H1 (cell line): ENCODE results near the gene TRMT44. TPM values are rescaled to one million over a fixed set of nuclear protein-coding genes. Genes with fewer than 3 reads are reported as not detected.

Experiments
- CTCF ChIA-PET: fragments of 300-600 bp; sonication (Branson Sonifier 250); formaldehyde crosslinking; loops from one replicate; lab custom pipeline; 2021; ENCODE audit not compliant: partially characterized antibody; lab: Charles Lee
- POLR2A ChIA-PET: fragments of 300-600 bp; sonication (Branson Sonifier 250); formaldehyde crosslinking; loops from one replicate; lab custom pipeline; 2021; ENCODE audit warnings: inconsistent platforms; ENCODE audit not compliant: partially characterized antibody; lab: Charles Lee
- DNase-seq, 2 experiments: peaks; one replicate each; pipeline versions ENCODE4 v3.0.0 to v3.0.0-alpha.2; 2010 to 2022; ENCODE audit warnings: low spot score in 2 of 2, low read depth in 1 of 2, mixed read lengths in 1 of 2
- FAIRE-seq: peaks from 2 replicates; lab custom pipeline; 2011; peaks lifted over from hg19 to GRCh38; lab: Jason Lieb, UNC
- H2AFZ ChIP-seq: 2 replicates; pipeline ENCODE4 v1.8.1; 2012; ENCODE audit warnings: low read length, inconsistent platforms
- H2AK5ac ChIP-seq: 2 replicates; pipeline ENCODE4 v1.6.1; 2013; ENCODE audit warnings: low read depth, low read length
- H2BK120ac ChIP-seq: replicated peaks from 2 replicates; pipeline ENCODE3; 2013; ENCODE audit warnings: low read depth, low read length, inconsistent platforms
- H2BK12ac ChIP-seq: 2 replicates; pipeline ENCODE4 v1.6.1; 2013; ENCODE audit warnings: low read depth, low read length
- H2BK15ac ChIP-seq: 2 replicates; pipeline ENCODE4 v1.6.1; 2013; ENCODE audit warnings: low read length
- H2BK20ac ChIP-seq: 2 replicates; pipeline ENCODE4 v1.6.1; 2013; ENCODE audit warnings: low read length
- H2BK5ac ChIP-seq: 2 replicates; pipeline ENCODE4 v1.6.1; 2013; ENCODE audit warnings: low read depth, low read length
- H3K14ac ChIP-seq: 2 replicates; pipeline ENCODE4 v1.6.1; 2013; ENCODE audit warnings: inconsistent platforms; ENCODE audit not compliant: insufficient read length
- H3K18ac ChIP-seq: 2 replicates; pipeline ENCODE4 v1.6.1; 2013; ENCODE audit warnings: low read length; ENCODE audit errors: extremely low read depth
- H3K23ac ChIP-seq: 2 replicates; pipeline ENCODE4 v1.6.1; 2013; ENCODE audit warnings: inconsistent platforms; ENCODE audit not compliant: insufficient read length
- H3K23me2 ChIP-seq: 2 replicates; pipeline ENCODE4 v1.6.1; 2013; ENCODE audit warnings: low read depth, low read length
- H3K27ac ChIP-seq: 2 replicates; pipeline ENCODE4 v1.6.1; 2011; ENCODE audit warnings: low read depth, low read length, inconsistent platforms
- H3K27me3 ChIP-seq, 4 experiments: replicated peaks in 1 of 4; 1 replicate in 1 of 4; 2 replicates in 3 of 4; pipeline versions ENCODE4 v1.6.1 to v1.8.1; 2011 to 2013; ENCODE audit warnings: low read length in 3 of 4, mild to moderate bottlenecking in 3 of 4, inconsistent platforms in 2 of 4, mixed read lengths in 2 of 4, moderate library complexity in 1 of 4; ENCODE audit not compliant: control insufficient read depth in 3 of 4, insufficient read depth in 3 of 4; ENCODE audit errors: extremely low read depth in 1 of 4
- H3K36me3 ChIP-seq, 4 experiments: 2 replicates each; pipeline versions ENCODE4 v1.6.1 to v1.8.1; 2011 to 2013; ENCODE audit warnings: mild to moderate bottlenecking in 4 of 4, low read length in 3 of 4, moderate library complexity in 2 of 4, control low read depth in 1 of 4, inconsistent platforms in 1 of 4; ENCODE audit not compliant: insufficient read depth in 4 of 4, control insufficient read depth in 2 of 4
- H3K4ac ChIP-seq: replicated peaks from 2 replicates; pipeline ENCODE3; 2013; ENCODE audit warnings: low read length, low read depth, mixed read lengths, inconsistent platforms; ENCODE audit not compliant: insufficient read length
- H3K4me1 ChIP-seq, 4 experiments: replicated peaks in 1 of 4; 1 replicate in 1 of 4; 2 replicates in 3 of 4; pipeline versions ENCODE4 v1.6.1 to v1.8.1; 2011 to 2013; ENCODE audit warnings: low read length in 3 of 4, inconsistent platforms in 2 of 4, mixed read lengths in 1 of 4; ENCODE audit not compliant: insufficient read depth in 4 of 4, control insufficient read depth in 3 of 4
- H3K4me2 ChIP-seq, 2 experiments: 2 replicates each; pipeline versions ENCODE4 v1.6.1 to v1.8.1; 2011 to 2013; ENCODE audit warnings: low read depth in 2 of 2, low read length in 2 of 2, control low read depth in 1 of 2, inconsistent platforms in 1 of 2, mild to moderate bottlenecking in 1 of 2; ENCODE audit not compliant: insufficient read depth in 1 of 2
- H3K4me3 ChIP-seq, 4 experiments: fragments of 200-600, 300-600 bp in 1 of 4; sonication (generic), shearing (Covaris generic), sonication (Bioruptor Twin) in 1 of 4; 2 replicates each; pipeline versions ENCODE4 v1.5.1 to v1.8.1; 2011 to 2016; ENCODE audit warnings: low read length in 4 of 4, low read depth in 3 of 4, control low read depth in 2 of 4, inconsistent platforms in 2 of 4, mild to moderate bottlenecking in 2 of 4, mixed read lengths in 1 of 4, moderate library complexity in 1 of 4; ENCODE audit not compliant: insufficient read depth in 2 of 4; ENCODE audit errors: extremely low read depth in 1 of 4
- H3K56ac ChIP-seq: replicated peaks from 2 replicates; pipeline ENCODE3; 2013; ENCODE audit warnings: low read depth, mild to moderate bottlenecking, mixed read lengths, low read length, inconsistent platforms; ENCODE audit not compliant: insufficient read length
- H3K79me1 ChIP-seq: 2 replicates; pipeline ENCODE4 v1.6.1; 2013; ENCODE audit warnings: low read depth, low read length, control low read depth
- H3K79me2 ChIP-seq, 2 experiments: 2 replicates each; pipeline versions ENCODE4 v1.6.1 to v1.8.1; 2012 to 2013; ENCODE audit warnings: low read length in 2 of 2, mild to moderate bottlenecking in 2 of 2, inconsistent platforms in 1 of 2; ENCODE audit not compliant: insufficient read depth in 2 of 2, control insufficient read depth in 1 of 2
- H3K9ac ChIP-seq, 4 experiments: replicated peaks in 1 of 4; 1 replicate in 1 of 4; 2 replicates in 3 of 4; pipeline versions ENCODE4 v1.6.1 to v1.8.1; 2011 to 2013; ENCODE audit warnings: low read depth in 3 of 4, low read length in 3 of 4, control low read depth in 2 of 4, mild to moderate bottlenecking in 2 of 4, moderate library complexity in 2 of 4, inconsistent platforms in 1 of 4; ENCODE audit errors: extremely low read depth in 1 of 4
- H3K9me3 ChIP-seq, 2 experiments: 2 replicates each; pipeline versions ENCODE4 v1.6.1 to v1.8.1; 2012 to 2013; ENCODE audit warnings: mild to moderate bottlenecking in 2 of 2, moderate library complexity in 2 of 2, control low read depth in 1 of 2, inconsistent platforms in 1 of 2, low read depth in 1 of 2, low read length in 1 of 2, mixed read lengths in 1 of 2; ENCODE audit not compliant: insufficient read depth in 2 of 2
- H4K20me1 ChIP-seq, 2 experiments: replicated peaks in 1 of 2; 2 replicates each; pipeline versions ENCODE3 to v1.8.1; 2011 to 2013; ENCODE audit warnings: inconsistent platforms in 2 of 2, low read length in 2 of 2, mild to moderate bottlenecking in 1 of 2; ENCODE audit not compliant: insufficient read depth in 2 of 2, control insufficient read depth in 1 of 2
- H4K5ac ChIP-seq: 2 replicates; pipeline ENCODE4 v1.6.1; 2013; ENCODE audit warnings: low read length, low read depth, mixed read lengths, inconsistent platforms; ENCODE audit not compliant: insufficient read length
- H4K8ac ChIP-seq: 2 replicates; pipeline ENCODE4 v1.8.0; 2013; ENCODE audit warnings: mild to moderate bottlenecking, moderate library complexity, low read length, inconsistent platforms; ENCODE audit not compliant: insufficient read depth; ENCODE audit errors: extremely low read depth
- H4K91ac ChIP-seq: replicated peaks from 2 replicates; pipeline ENCODE3; 2013; ENCODE audit warnings: low read length, mixed read lengths, inconsistent platforms; ENCODE audit not compliant: insufficient read length
- BACH1 ChIP-seq: IDR thresholded peaks from 2 replicates; pipeline ENCODE4 v1.6.1; 2012; ENCODE audit warnings: low read length, improper control_type of control experiment
- CEBPB ChIP-seq: IDR thresholded peaks from 2 replicates; pipeline ENCODE4 v1.6.1; 2012; ENCODE audit warnings: low read depth, low read length
- CHD2 ChIP-seq: IDR thresholded peaks from 2 replicates; pipeline ENCODE4 v1.6.1; 2012; ENCODE audit warnings: low read length, improper control_type of control experiment
- FOSL1 ChIP-seq: IDR thresholded peaks from 2 replicates; pipeline ENCODE4 v1.6.1; 2011; ENCODE audit warnings: mild to moderate bottlenecking, low read depth, low read length, moderate library complexity; ENCODE audit not compliant: insufficient read depth
- KDM1A ChIP-seq: fragments of 200-600, 300-600 bp; sonication (generic); IDR thresholded peaks from 2 replicates; pipeline ENCODE4 v1.7.1; 2016; ENCODE audit warnings: mild to moderate bottlenecking, low read length, borderline replicate concordance
- POLR2AphosphoS5 ChIP-seq: IDR thresholded peaks from 2 replicates; pipeline ENCODE4 v1.6.1; 2011; ENCODE audit warnings: low read depth, low read length
- SIN3A ChIP-seq, 2 experiments: IDR thresholded peaks in 1 of 2; conservative IDR thresholded peaks in 1 of 2; 2 replicates each; pipeline ENCODE4 v1.6.1; 2011 to 2012; ENCODE audit warnings: low read length in 2 of 2, improper control_type of control experiment in 1 of 2, low read depth in 1 of 2, mild to moderate bottlenecking in 1 of 2
- SRF ChIP-seq: IDR thresholded peaks from 2 replicates; pipeline ENCODE4 v1.6.1; 2011; ENCODE audit warnings: mild to moderate bottlenecking, low read depth, low read length, moderate library complexity
- WGBS, 2 experiments: shearing (Covaris generic) in 1 of 2; methylation state at CpG; one replicate each; pipeline versions ENCODE4 v1.1.6 to v1.1.7; 2013 to 2015; ENCODE audit warnings: low lambda C conversion rate in 2 of 2, mixed read lengths in 2 of 2, inconsistent platforms in 1 of 2, low coverage in 1 of 2, missing lambda C conversion rate in 1 of 2; ENCODE audit not compliant: insufficient replicate concordance in 2 of 2, insufficient coverage in 1 of 2, insufficient read length in 1 of 2; ENCODE audit errors: extremely low coverage in 1 of 2, missing lambda C conversion rate in 1 of 2; 5-methylcytosine and 5-hydroxymethylcytosine counted together
- polyA plus RNA-seq, 7 experiments: library from polyadenylated mRNA; depleted of rRNA in 3 of 7; stranded (reverse) in 5 of 7; unstranded in 2 of 7; fragments of >200 nt in 5 of 7; fragments of 200-250 nt in 2 of 7; gene quantifications; 1 replicate in 5 of 7; 2 replicates in 1 of 7; 4 replicates in 1 of 7; pipeline versions ENCODE4 v1.2.1 to v1.2.3, GENCODE V29; 2011 to 2013; ENCODE audit warnings: missing spikeins in 2 of 7, mixed read lengths in 2 of 7
- total RNA-seq: library from RNA; stranded (reverse); fragmentation: NEBNext Ultra II Directional; extraction: Animal tissue kit (Norgen Biotek cat#: 25700); gene quantifications from 2 replicates; pipeline ENCODE4 v1.2.1, GENCODE V29; 2021

TRMT44 gene
- total and polyA plus RNA-seq, 2 of the 8 experiments (the other 6 are each of a cell fraction or from before 2014, with no cell fraction given): 8.6 to 23.9 TPM

GRCh38 chr4:8524595-8525382, 84.2 kb downstream of the TRMT44 start:
- H3K36me3 ChIP-seq: no peaks in the 10 kb centered on the region
- no peak overlapping the region for H3K4me3 ChIP-seq
- H4K8ac ChIP-seq: peak overlapping the region; percentile 11; the same call in 1 of the 2 replicates
- no peaks in the 10 kb centered on the region for H4K20me1 ChIP-seq
- H3K4me2 ChIP-seq: no peak overlapping the region
- H2BK12ac ChIP-seq: 0 out of 2 replicates have a peak overlapping the region, but pooled peaks have one; percentile 40
- no peaks in the 10 kb centered on the region for H3K79me2 ChIP-seq
- H3K9ac ChIP-seq: no peak overlapping the region
- peaks cover 0 to 4% of the 10 kb centered on the region in 2 experiments; a peak in 1 of 4 replicates for H3K9me3 ChIP-seq
- no peak overlapping the region for H4K91ac ChIP-seq
- no peak for FAIRE-seq
- no peak overlapping the region for H2BK5ac ChIP-seq
- H3K23ac ChIP-seq: no peak overlapping the region
- H3K56ac ChIP-seq: no peak overlapping the region
- no peaks in the 10 kb centered on the region for H3K23me2 ChIP-seq
- H3K4me1 ChIP-seq: peaks cover 0 to 3% (median 0%) of the 10 kb centered on the region in 4 experiments; a peak in 2 of 7 replicates
- ChIA-PET CTCF (interaction anchor here (0.6 to 2.7 kb wide), 9 partner anchors 10 to 87 kb away, joined by 3 to 16 read pairs (median 3); no protein-coding TSS in a partner anchor), POLR2A (interaction anchor here (0.6 kb wide), 1 partner anchor 9 kb away, joined by 4 read pairs; no protein-coding TSS in a partner anchor)
- no peak overlapping the region for H3K18ac ChIP-seq
- H3K14ac ChIP-seq: no peak overlapping the region
- H2BK120ac ChIP-seq: no peak overlapping the region
- H2AFZ ChIP-seq: no peak overlapping the region
- no peak overlapping the region for H2BK20ac ChIP-seq
- DNase-seq: no peak
- H2AK5ac ChIP-seq: no peak overlapping the region
- 0 out of 2 replicates have a peak overlapping the region, but pooled peaks have one; percentile 6 for H2BK15ac ChIP-seq
- no peaks in the 10 kb centered on the region for H3K79me1 ChIP-seq
- no peak overlapping the region for H3K4ac ChIP-seq
- no peak overlapping the region; the same call in 1 of the 2 replicates for H3K27ac ChIP-seq
- 88% methylated on average over 12 of the region's 12 CpGs; no CpG with 5 or more reads in 1 of the 2 experiments for WGBS, 2 experiments
- H4K5ac ChIP-seq: no peak overlapping the region
- H3K27me3 ChIP-seq: peaks cover 0 to 2% (median 0%) of the 10 kb centered on the region in 4 experiments; a peak in 1 of 7 replicates
- TF ChIP-seq FOSL1: no peak
- TF ChIP-seq SIN3A (conservative IDR thresholded peaks at IDR 0.05 in 1 of 2, IDR thresholded peaks at IDR 0.05 in 1 of 2; ENCODE audit: low read depth in 1 of 2, low read length in 2 of 2): no peak
- TF ChIP-seq CEBPB: no peak
- TF ChIP-seq BACH1: no peak
- no peak for TF ChIP-seq KDM1A
- no peak for TF ChIP-seq POLR2AphosphoS5
- no peak for TF ChIP-seq CHD2
- no peak for TF ChIP-seq SRF
